Upper lobe of right lung (tissue), 1 donor: Measurements from ENCODE around the gene DGUOK. TPM values are rescaled to one million over a fixed set of nuclear protein-coding genes. Genes with fewer than 3 reads are reported as not detected.

Experiments used
- ATAC-seq: fragments of 200-7000 bp; cut with Tn5 transposase; one replicate; pipeline ENCODE4 v1.9.1; 2020; ENCODE audit warnings: mild to moderate bottlenecking, moderate library complexity
- DNase-seq: peaks from one replicate; pipeline ENCODE4 v3.0.0-alpha.2; 2020
- H3K27ac ChIP-seq: fragments of 200-600 bp; one replicate; pipeline ENCODE4 v1.8.0; 2022
- H3K27me3 ChIP-seq: fragments of 200-600 bp; one replicate; pipeline ENCODE4 v1.8.0; 2022; ENCODE audit warnings: mild to moderate bottlenecking
- H3K36me3 ChIP-seq: fragments of 200-600 bp; one replicate; pipeline ENCODE4 v1.8.0; 2022
- H3K4me1 ChIP-seq: fragments of 200-600 bp; one replicate; pipeline ENCODE4 v1.8.0; 2022
- H3K4me3 ChIP-seq: fragments of 200-600 bp; one replicate; pipeline ENCODE4 v1.8.0; 2022; ENCODE audit warnings: mild to moderate bottlenecking
- H3K9me3 ChIP-seq: fragments of 200-600 bp; one replicate; pipeline ENCODE4 v1.8.0; 2022
- intact Hi-C: fragments of 100-400 bp; cut with DNase I; formaldehyde crosslinking; loops from one replicate; pipeline ENCODE4 v1.11.0; 2022
- total RNA-seq: library from RNA; stranded (reverse); fragmentation: NEBNext Ultra II Directional; extraction: Animal tissue kit (Norgen Biotek cat#: 25700); gene quantifications from one replicate; pipeline ENCODE4 v1.2.1, GENCODE V29; 2021
- TF ChIP-seq, protein P1 (sequence below): fragments of 200-600 bp; IDR thresholded peaks from one replicate; pipeline ENCODE4 v1.8.0; 2022; ENCODE audit warnings: antibody characterized with exemption
- donor health status: DM: no; HTN: yes; CAD: no; lungs with severe emphysema.

The DGUOK gene
- total RNA-seq, 1 donor from 2014 or later = 34.4 TPM

DNA sequence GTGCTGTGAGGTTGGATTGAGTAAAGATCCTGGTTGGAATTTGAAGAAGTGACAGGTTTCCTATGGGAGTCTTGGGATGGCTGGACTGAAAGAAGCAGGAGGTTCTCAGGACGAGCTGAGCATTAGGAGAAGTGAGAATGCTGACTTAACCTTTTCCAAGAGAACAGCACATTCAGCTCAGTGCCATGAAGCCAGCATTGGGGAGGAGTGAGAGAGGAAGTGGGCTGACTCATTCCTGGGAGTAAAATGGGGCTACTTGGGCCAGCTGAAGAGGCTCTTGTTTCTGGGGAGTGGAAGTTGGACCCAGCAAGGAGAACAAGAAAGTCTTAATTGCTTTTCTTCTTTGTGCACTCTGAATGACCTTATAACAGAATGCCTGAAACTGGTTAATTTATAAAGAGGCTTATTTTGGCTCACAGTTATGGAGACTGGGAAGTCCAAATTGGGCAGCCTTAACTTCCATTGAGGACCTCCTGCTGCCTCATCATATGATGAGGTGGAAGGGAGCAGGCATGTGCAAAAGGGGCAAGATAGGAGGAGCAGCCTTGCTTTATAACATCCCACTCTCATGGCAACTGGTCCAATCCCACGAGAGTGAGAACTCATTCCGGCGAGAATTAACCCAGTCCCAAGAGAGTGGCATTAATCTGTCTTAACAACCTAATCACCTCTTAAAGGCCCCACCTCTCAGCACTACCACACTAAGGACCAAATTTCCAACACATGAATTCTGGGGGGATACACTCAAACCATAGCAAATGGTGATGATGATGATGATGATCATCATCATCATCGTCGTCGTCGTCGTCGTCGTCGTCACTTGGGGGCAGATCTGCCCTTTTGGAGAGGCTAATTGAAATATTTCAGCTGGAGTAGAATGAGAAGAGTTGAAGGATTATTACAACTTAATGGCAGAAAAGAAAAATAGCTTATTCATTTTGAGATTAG is 26.1 kb downstream of the DGUOK start:
- ATAC-seq (peak; percentile 93), DNase-seq (no peak)
- Histone ChIP-seq H3K27ac (no peak overlapping the region), H3K9me3 (no peaks in the 10 kb centered on the region), H3K4me3 (no peak overlapping the region), H3K27me3 (no peaks in the 10 kb centered on the region), H3K36me3 (peaks cover 85% of the 10 kb centered on the region), H3K4me1 (peaks cover 20% of the 10 kb centered on the region)
- TF ChIP-seq, protein P1, sequence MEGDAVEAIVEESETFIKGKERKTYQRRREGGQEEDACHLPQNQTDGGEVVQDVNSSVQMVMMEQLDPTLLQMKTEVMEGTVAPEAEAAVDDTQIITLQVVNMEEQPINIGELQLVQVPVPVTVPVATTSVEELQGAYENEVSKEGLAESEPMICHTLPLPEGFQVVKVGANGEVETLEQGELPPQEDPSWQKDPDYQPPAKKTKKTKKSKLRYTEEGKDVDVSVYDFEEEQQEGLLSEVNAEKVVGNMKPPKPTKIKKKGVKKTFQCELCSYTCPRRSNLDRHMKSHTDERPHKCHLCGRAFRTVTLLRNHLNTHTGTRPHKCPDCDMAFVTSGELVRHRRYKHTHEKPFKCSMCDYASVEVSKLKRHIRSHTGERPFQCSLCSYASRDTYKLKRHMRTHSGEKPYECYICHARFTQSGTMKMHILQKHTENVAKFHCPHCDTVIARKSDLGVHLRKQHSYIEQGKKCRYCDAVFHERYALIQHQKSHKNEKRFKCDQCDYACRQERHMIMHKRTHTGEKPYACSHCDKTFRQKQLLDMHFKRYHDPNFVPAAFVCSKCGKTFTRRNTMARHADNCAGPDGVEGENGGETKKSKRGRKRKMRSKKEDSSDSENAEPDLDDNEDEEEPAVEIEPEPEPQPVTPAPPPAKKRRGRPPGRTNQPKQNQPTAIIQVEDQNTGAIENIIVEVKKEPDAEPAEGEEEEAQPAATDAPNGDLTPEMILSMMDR = no peak
- intact Hi-C loops = no loop called here

DNA sequence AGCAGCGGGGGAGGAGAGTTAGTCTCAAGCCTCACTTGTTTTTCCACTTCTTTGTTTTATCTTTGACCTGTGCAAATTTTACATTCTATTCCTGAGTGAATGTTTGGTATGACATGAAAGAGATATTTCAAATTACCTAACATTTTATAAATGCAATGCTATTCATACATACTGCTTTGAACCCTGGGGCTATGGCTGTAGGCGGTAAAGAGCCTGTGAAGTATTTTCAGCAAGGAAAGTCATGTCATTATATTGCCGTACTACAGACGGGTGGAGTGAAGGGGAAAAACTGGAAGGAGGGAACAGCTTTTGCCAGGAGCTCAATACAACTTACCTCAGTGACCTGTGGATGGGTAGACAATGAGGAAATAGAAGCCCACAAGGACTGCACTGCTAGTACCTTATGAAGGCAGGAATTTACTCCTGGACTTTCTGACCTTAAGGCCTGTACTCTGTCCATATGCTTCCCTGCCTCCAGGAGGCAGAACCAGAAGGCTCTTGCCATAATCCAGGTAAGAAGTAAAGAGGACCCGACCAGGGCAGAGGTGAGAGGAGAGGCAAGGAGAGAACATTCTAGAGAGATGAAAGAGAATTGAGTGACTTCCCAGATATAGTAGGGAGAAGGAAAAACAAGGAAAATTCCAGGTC is 29.7 kb downstream of the DGUOK start:
- no peaks in the 10 kb centered on the region for H3K9me3 ChIP-seq
- ATAC-seq (no peak), DNase-seq (no peak)
- intact Hi-C loops = no loop called here
- H3K27ac ChIP-seq = peak overlapping the region; percentile 11
- no peak overlapping the region for H3K4me3 ChIP-seq
- TF ChIP-seq, protein P1 = no peak
- no peaks in the 10 kb centered on the region for H3K27me3 ChIP-seq
- peaks cover 10% of the 10 kb centered on the region for H3K4me1 ChIP-seq
- H3K36me3 ChIP-seq = peaks cover 73% of the 10 kb centered on the region

DNA sequence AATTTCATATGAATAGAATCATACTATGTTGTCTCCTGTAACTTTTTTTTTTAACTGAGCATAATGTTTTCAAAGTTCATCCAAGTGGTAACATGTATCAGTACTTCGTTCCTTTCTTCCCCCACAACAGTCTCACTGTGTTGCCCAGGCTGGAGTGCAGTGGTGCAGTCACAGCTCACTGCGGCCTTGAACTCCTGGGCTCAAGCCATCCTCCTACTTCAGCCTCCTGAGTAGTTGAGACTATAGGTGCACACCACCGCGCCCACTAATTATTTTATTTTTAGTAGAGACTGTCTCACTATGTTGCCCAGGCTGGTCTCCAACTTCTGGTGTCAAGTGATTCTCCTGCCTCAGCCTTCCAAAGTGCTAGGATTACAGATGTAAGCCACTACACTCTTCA is 34.6 kb downstream of the DGUOK start:
- H3K27ac ChIP-seq = no peak overlapping the region
- H3K27me3 ChIP-seq = no peaks in the 10 kb centered on the region
- intact Hi-C loops = no loop called here
- H3K9me3 ChIP-seq = no peaks in the 10 kb centered on the region
- ATAC-seq (no peak), DNase-seq (no peak)
- no peaks in the 10 kb centered on the region for H3K4me1 ChIP-seq
- H3K4me3 ChIP-seq = no peak overlapping the region
- H3K36me3 ChIP-seq = peaks cover 33% of the 10 kb centered on the region
- TF ChIP-seq, protein P1 = no peak

DNA sequence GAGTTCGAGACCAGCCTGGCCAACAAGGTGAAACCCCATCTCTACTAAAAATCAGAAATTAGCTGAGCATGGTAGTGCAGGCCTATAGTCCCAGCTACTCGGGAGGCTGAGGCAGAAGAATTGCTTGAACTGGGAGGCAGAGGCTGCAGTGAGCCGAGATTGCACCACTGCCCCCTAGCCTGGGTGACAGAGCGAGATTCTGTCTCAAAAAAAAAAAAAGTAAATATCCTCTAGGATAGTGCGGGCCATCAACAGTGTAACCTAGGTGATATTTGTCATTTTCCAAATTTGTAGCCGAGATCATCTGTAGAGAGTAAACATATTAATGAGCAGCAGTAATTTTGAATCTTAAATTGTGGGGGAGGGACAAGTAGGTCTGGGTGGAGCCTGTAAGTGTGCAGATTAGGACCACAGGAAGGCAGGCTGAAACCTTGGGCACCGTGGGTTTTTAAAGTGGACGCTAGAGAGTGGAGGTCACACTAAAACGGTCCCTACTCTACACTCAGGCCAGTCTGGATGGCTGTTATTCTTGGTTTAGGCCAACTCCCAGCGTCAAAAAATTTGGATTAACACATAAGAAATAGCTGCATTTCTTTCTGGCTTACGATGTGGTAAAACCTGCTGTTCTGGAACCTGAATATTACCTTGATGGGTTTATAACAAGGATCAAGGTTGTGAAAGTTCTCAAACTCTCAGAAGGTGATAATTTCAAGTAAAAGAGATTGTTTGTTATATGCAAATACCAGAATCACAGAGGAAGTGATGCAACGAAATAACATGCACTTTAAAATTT is 35.3 kb downstream of the DGUOK start:
- Histone ChIP-seq H3K36me3 (peaks cover 25% of the 10 kb centered on the region), H3K9me3 (no peaks in the 10 kb centered on the region), H3K4me3 (no peak overlapping the region), H3K27me3 (no peaks in the 10 kb centered on the region), H3K27ac (peak overlapping the region; percentile 17), H3K4me1 (no peaks in the 10 kb centered on the region)
- ATAC-seq (peak; percentile 43), DNase-seq (no peak)
- intact Hi-C loops = no loop called here
- TF ChIP-seq, protein P1 = no peak

DNA sequence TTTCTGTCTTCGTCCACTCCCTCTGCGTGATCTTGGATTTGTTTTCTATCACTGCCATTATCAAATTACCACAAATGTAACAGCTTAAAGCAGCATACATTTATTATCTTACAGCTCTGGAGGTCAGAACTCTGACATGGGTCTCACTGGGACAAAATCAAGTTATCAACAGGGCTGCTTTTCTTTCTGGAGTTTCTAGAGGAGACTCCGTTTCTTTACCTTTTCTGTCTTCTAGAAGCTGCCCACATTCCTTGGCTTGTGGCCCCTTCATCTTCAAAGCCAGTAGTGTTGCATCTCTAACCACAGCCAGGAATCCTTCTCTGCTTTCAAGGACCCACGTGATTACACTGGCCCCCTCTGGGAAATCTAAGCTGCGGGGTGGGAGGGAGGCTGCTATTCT is 36.1 kb downstream of the DGUOK start:
- Histone ChIP-seq H3K9me3 (no peaks in the 10 kb centered on the region), H3K27ac (no peak overlapping the region), H3K27me3 (no peaks in the 10 kb centered on the region), H3K4me3 (no peak overlapping the region), H3K36me3 (peaks cover 22% of the 10 kb centered on the region), H3K4me1 (no peaks in the 10 kb centered on the region)
- intact Hi-C loops = no loop called here
- TF ChIP-seq, protein P1 = no peak
- DNase-seq (no peak), ATAC-seq (no peak)
